ENCODE results near the gene NFAM1.

NFAM1 gene

GRCh38 chr22:42333544-42333943 lies 98.7 kb downstream of the NFAM1 start:
- TF ChIP-seq EZH2phosphoT487 (conservative IDR thresholded peaks at IDR 0.05; ENCODE audit: low read length), result no peak
- TF ChIP-seq, protein P1, sequence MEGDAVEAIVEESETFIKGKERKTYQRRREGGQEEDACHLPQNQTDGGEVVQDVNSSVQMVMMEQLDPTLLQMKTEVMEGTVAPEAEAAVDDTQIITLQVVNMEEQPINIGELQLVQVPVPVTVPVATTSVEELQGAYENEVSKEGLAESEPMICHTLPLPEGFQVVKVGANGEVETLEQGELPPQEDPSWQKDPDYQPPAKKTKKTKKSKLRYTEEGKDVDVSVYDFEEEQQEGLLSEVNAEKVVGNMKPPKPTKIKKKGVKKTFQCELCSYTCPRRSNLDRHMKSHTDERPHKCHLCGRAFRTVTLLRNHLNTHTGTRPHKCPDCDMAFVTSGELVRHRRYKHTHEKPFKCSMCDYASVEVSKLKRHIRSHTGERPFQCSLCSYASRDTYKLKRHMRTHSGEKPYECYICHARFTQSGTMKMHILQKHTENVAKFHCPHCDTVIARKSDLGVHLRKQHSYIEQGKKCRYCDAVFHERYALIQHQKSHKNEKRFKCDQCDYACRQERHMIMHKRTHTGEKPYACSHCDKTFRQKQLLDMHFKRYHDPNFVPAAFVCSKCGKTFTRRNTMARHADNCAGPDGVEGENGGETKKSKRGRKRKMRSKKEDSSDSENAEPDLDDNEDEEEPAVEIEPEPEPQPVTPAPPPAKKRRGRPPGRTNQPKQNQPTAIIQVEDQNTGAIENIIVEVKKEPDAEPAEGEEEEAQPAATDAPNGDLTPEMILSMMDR (IDR thresholded peaks at IDR 0.05; ENCODE audit: insufficient read depth, low read length, poor library complexity, severe bottlenecking), result no peak
- Histone ChIP-seq H3F3A (ENCODE audit: insufficient read depth) (no peaks in the 10 kb centered on the region), H3K9me2 (replicated peaks; ENCODE audit: insufficient read depth, low read length) (no peaks in the 10 kb centered on the region), H3K4me3 (ENCODE audit: insufficient read depth, low read length, poor library complexity, severe bottlenecking) (no peak overlapping the region), H2AFZ (ENCODE audit: low read depth, low read length, severe bottlenecking) (no peak overlapping the region), H4K20me1 (ENCODE audit: low read depth, low read length) (no peaks in the 10 kb centered on the region), H3K27me3 (ENCODE audit: low read length) (no peaks in the 10 kb centered on the region), H3K9me3 (ENCODE audit: insufficient read depth, low read length) (no peaks in the 10 kb centered on the region), H3K79me2 (ENCODE audit: insufficient read depth, low read length) (no peaks in the 10 kb centered on the region), H3K4me2 (ENCODE audit: low read depth, low read length, poor library complexity, severe bottlenecking) (no peak overlapping the region), H3K9ac (ENCODE audit: low read length) (no peak overlapping the region), H3K27ac (ENCODE audit: low read depth, low read length) (no peak overlapping the region), H3K36me3 (ENCODE audit: low read length) (no peaks in the 10 kb centered on the region)

GRCh38 chr22:42332089-42332488 lies 100.1 kb downstream of the NFAM1 start:
- Histone ChIP-seq H3K9me3 (ENCODE audit: insufficient read depth, low read length) (no peaks in the 10 kb centered on the region), H3K27ac (ENCODE audit: low read depth, low read length) (no peak overlapping the region), H3K4me3 (ENCODE audit: insufficient read depth, low read length, poor library complexity, severe bottlenecking) (no peak overlapping the region), H4K20me1 (ENCODE audit: low read depth, low read length) (no peaks in the 10 kb centered on the region), H3K36me3 (ENCODE audit: low read length) (no peaks in the 10 kb centered on the region), H3K27me3 (ENCODE audit: low read length) (no peaks in the 10 kb centered on the region), H3K4me2 (ENCODE audit: low read depth, low read length, poor library complexity, severe bottlenecking) (no peak overlapping the region), H3K79me2 (ENCODE audit: insufficient read depth, low read length) (no peaks in the 10 kb centered on the region), H3K9me2 (replicated peaks; ENCODE audit: insufficient read depth, low read length) (no peaks in the 10 kb centered on the region), H3K9ac (ENCODE audit: low read length) (no peak overlapping the region), H2AFZ (ENCODE audit: low read depth, low read length, severe bottlenecking) (no peak overlapping the region), H3F3A (ENCODE audit: insufficient read depth) (no peaks in the 10 kb centered on the region)
- TF ChIP-seq EZH2phosphoT487 (conservative IDR thresholded peaks at IDR 0.05; ENCODE audit: low read length), result no peak
- TF ChIP-seq, protein P1 (IDR thresholded peaks at IDR 0.05; ENCODE audit: insufficient read depth, low read length, poor library complexity, severe bottlenecking), result no peak

- no peak overlapping the region for H3K27ac ChIP-seq (ENCODE audit: low read depth, low read length)
- TF ChIP-seq EZH2phosphoT487 (conservative IDR thresholded peaks at IDR 0.05; ENCODE audit: low read length), result no peak
- TF ChIP-seq, protein P1 (IDR thresholded peaks at IDR 0.05; ENCODE audit: insufficient read depth, low read length, poor library complexity, severe bottlenecking), result no peak
- H3K79me2 ChIP-seq (ENCODE audit: insufficient read depth, low read length), result no peaks in the 10 kb centered on the region
Measured at GRCh38 chr22:42331014-42331413, 101.2 kb downstream of the NFAM1 start.

More at GRCh38 chr22:42331014-42331413, 101.2 kb downstream of the NFAM1 start:
- Histone ChIP-seq H3K27me3 (ENCODE audit: low read length) (no peaks in the 10 kb centered on the region), H4K20me1 (ENCODE audit: low read depth, low read length) (no peaks in the 10 kb centered on the region), H3K4me2 (ENCODE audit: low read depth, low read length, poor library complexity, severe bottlenecking) (no peak overlapping the region), H3K9me3 (ENCODE audit: insufficient read depth, low read length) (no peaks in the 10 kb centered on the region), H3K36me3 (ENCODE audit: low read length) (no peaks in the 10 kb centered on the region), H3F3A (ENCODE audit: insufficient read depth) (no peaks in the 10 kb centered on the region), H3K4me3 (ENCODE audit: insufficient read depth, low read length, poor library complexity, severe bottlenecking) (no peak overlapping the region), H3K9ac (ENCODE audit: low read length) (no peak overlapping the region), H3K9me2 (replicated peaks; ENCODE audit: insufficient read depth, low read length) (no peaks in the 10 kb centered on the region), H2AFZ (ENCODE audit: low read depth, low read length, severe bottlenecking) (no peak overlapping the region)
